ENCODE data around the gene SRD5A1. TPM values are rescaled to one million over a fixed set of nuclear protein-coding genes. Genes with fewer than 3 reads are reported as not detected.

SRD5A1 gene
- total RNA-seq, 3 donors from 2014 or later (not counting 1 experiment from before 2014, with no cell fraction given), result 6.5 to 11.0 (median 7.8) TPM

DNA sequence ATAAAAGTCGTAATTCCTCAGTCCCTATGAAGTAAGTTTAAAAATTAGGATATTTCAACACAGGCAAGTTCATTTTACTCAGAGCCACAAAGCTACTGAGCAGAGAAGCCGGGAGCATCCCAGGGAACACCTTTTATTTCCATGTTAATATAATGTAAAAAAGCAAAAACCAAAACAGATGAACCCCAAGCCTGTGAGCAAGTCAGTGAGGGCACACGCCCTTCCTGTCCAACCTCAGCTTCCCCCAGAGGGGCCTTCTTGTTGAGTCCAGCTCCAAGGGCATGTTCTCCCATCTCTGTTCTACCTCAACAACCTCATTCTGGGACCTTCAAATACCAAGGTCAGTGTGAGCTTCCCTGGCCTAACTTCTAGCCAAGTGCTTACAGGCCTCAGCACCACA, 25.2 kb upstream of the SRD5A1 start:
- TF ChIP-seq, protein P1, sequence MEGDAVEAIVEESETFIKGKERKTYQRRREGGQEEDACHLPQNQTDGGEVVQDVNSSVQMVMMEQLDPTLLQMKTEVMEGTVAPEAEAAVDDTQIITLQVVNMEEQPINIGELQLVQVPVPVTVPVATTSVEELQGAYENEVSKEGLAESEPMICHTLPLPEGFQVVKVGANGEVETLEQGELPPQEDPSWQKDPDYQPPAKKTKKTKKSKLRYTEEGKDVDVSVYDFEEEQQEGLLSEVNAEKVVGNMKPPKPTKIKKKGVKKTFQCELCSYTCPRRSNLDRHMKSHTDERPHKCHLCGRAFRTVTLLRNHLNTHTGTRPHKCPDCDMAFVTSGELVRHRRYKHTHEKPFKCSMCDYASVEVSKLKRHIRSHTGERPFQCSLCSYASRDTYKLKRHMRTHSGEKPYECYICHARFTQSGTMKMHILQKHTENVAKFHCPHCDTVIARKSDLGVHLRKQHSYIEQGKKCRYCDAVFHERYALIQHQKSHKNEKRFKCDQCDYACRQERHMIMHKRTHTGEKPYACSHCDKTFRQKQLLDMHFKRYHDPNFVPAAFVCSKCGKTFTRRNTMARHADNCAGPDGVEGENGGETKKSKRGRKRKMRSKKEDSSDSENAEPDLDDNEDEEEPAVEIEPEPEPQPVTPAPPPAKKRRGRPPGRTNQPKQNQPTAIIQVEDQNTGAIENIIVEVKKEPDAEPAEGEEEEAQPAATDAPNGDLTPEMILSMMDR (IDR thresholded peaks at IDR 0.05), result no peak
- peak overlapping the region in 1 of 2 donors; percentile 30 for H3K27ac Mint-ChIP-seq
- H3K36me3 ChIP-seq (ENCODE audit: control insufficient read depth, insufficient read depth, low read length), result peaks cover 84% of the 10 kb centered on the region
- no peaks in the 10 kb centered on the region for H3K9me3 Mint-ChIP-seq
- no peaks in the 10 kb centered on the region for H3K27me3 ChIP-seq (ENCODE audit: control insufficient read depth, insufficient read depth, low read length)
- 90% methylated on average over 2 of the region's 3 CpGs for WGBS (ENCODE audit: insufficient coverage)
- H3K4me3 Mint-ChIP-seq, result no peak overlapping the region
- intact Hi-C loops (cut with micrococcal nuclease), result no loop called here
- H3K9me3 ChIP-seq (ENCODE audit: control insufficient read depth, insufficient read depth, low read length), result no peaks in the 10 kb centered on the region
- H3K36me3 Mint-ChIP-seq, result peaks cover 22% of the 10 kb centered on the region
- DNase-seq (no peak), ATAC-seq (no peak)
- no peaks in the 10 kb centered on the region for H3K4me1 ChIP-seq (ENCODE audit: control insufficient read depth, insufficient read depth, low read length)
- peaks cover 16 to 25% of the 10 kb centered on the region in 2 donors for H3K4me1 Mint-ChIP-seq
- H3K27ac ChIP-seq (ENCODE audit: low read length), result no peak overlapping the region
- H3K27me3 Mint-ChIP-seq (ENCODE audit: low read depth in 2 of 2), result no peaks in the 10 kb centered on the region
- no peak overlapping the region for H3K4me3 ChIP-seq (ENCODE audit: low read length)

- no peaks in the 10 kb centered on the region for H3K27me3 ChIP-seq (ENCODE audit: control insufficient read depth, insufficient read depth, low read length)
- Mint-ChIP-seq H3K36me3 (peaks cover 33% of the 10 kb centered on the region), H3K27ac (no peak overlapping the region), H3K4me3 (no peak overlapping the region), H3K4me1 (peaks cover 45 to 47% of the 10 kb centered on the region in 2 donors), H3K9me3 (no peaks in the 10 kb centered on the region), H3K27me3 (ENCODE audit: low read depth in 2 of 2) (no peaks in the 10 kb centered on the region)
- no peak for ATAC-seq
- H3K4me1 ChIP-seq (ENCODE audit: control insufficient read depth, insufficient read depth, low read length), result no peaks in the 10 kb centered on the region
- WGBS (ENCODE audit: insufficient coverage), result 97% methylated on average over 18 of the region's 20 CpGs
- H3K27ac ChIP-seq (ENCODE audit: low read length), result no peak overlapping the region
- no peaks in the 10 kb centered on the region for H3K9me3 ChIP-seq (ENCODE audit: control insufficient read depth, insufficient read depth, low read length)
- intact Hi-C loops (cut with micrococcal nuclease), result no loop called here
- no peak for DNase-seq
- H3K4me3 ChIP-seq (ENCODE audit: low read length), result no peak overlapping the region
- peaks cover 88% of the 10 kb centered on the region for H3K36me3 ChIP-seq (ENCODE audit: control insufficient read depth, insufficient read depth, low read length)
- TF ChIP-seq, protein P1 (IDR thresholded peaks at IDR 0.05), result no peak
Measured at GRCh38 chr5:6611334-6612256, 21.6 kb upstream of the SRD5A1 start.

- DNase-seq (no peak), ATAC-seq (no peak)
- Mint-ChIP-seq H3K4me3 (no peak overlapping the region), H3K9me3 (no peaks in the 10 kb centered on the region), H3K27ac (no peak overlapping the region), H3K4me1 (peaks cover 40 to 43% of the 10 kb centered on the region in 2 donors), H3K27me3 (ENCODE audit: low read depth in 2 of 2) (no peaks in the 10 kb centered on the region), H3K36me3 (peaks cover 40% of the 10 kb centered on the region)
- TF ChIP-seq, protein P1 (IDR thresholded peaks at IDR 0.05), result no peak
- intact Hi-C loops (cut with micrococcal nuclease), result no loop called here
- Histone ChIP-seq H3K27me3 (ENCODE audit: control insufficient read depth, insufficient read depth, low read length) (no peaks in the 10 kb centered on the region), H3K9me3 (ENCODE audit: control insufficient read depth, insufficient read depth, low read length) (no peaks in the 10 kb centered on the region), H3K4me3 (ENCODE audit: low read length) (no peak overlapping the region), H3K4me1 (ENCODE audit: control insufficient read depth, insufficient read depth, low read length) (no peaks in the 10 kb centered on the region), H3K36me3 (ENCODE audit: control insufficient read depth, insufficient read depth, low read length) (peaks cover 83% of the 10 kb centered on the region), H3K27ac (ENCODE audit: low read length) (no peak overlapping the region)
- WGBS (ENCODE audit: insufficient coverage), result 94% methylated on average over 7 of the region's 8 CpGs
Measured at GRCh38 chr5:6615034-6615815, 18.0 kb upstream of the SRD5A1 start.
